Chondrocyte (in vitro differentiated cells): ENCODE results near the gene MTSS2. TPM values are rescaled to one million over a fixed set of nuclear protein-coding genes. Genes with fewer than 3 reads are reported as not detected.

Experiments
- total RNA-seq: library from RNA; stranded (reverse); gene quantifications from 3 replicates; pipeline ENCODE4 v1.2.1, GENCODE V29; 2021

MTSS2 gene
- total RNA-seq, 1 donor from 2014 or later = 296 TPM

Other genes with a start within 250 kb of the MTSS2 start
- 71.9 to 76.4 TPM (median 72.1 TPM) in 3 replicates for gene ST3GAL2, start 247.0 kb downstream of the MTSS2 start, total RNA-seq
- 9.2 to 12.9 TPM (median 11.5 TPM) in 3 replicates for gene FCSK, start 231.5 kb downstream of the MTSS2 start, total RNA-seq
- 48.4 to 65.1 TPM (median 49.8 TPM) in 3 replicates for gene COG4, start 162.5 kb downstream of the MTSS2 start, total RNA-seq
- 182 to 262 TPM (median 186 TPM) in 3 replicates for gene SF3B3, start 162.2 kb downstream of the MTSS2 start, total RNA-seq
- 13.0 to 25.0 TPM (median 20.8 TPM) in 3 replicates for gene IL34, start 39.5 kb downstream of the MTSS2 start, total RNA-seq
- gene VAC14, start 115.1 kb upstream of the MTSS2 start, total RNA-seq = 35.6 to 40.3 TPM (median 37.9 TPM) in 3 replicates